HCT116 (cell line): Measurements from ENCODE around the gene FHIT. TPM values are rescaled to one million over a fixed set of nuclear protein-coding genes. Genes with fewer than 3 reads are reported as not detected.

ENCODE experiments used
- ATAC-seq: fragments of 200-7000 bp; cut with Tn5 transposase; 2 replicates; pipeline ENCODE4 v1.9.1; 2020; ENCODE audit warnings: mild to moderate bottlenecking, moderate library complexity
- BruUV-seq: library from RNA; stranded (reverse); fragments of 400-500 nt; replicated peaks from 2 replicates; lab custom pipeline; 2021; lab: Mats Ljungman, UMichigan
- CTCF ChIA-PET: fragments of 300-600 bp; sonication (Branson Sonifier 250); formaldehyde crosslinking; loops from one replicate; lab custom pipeline; 2021; ENCODE audit warnings: antibody characterized with exemption; lab: Charles Lee
- POLR2A ChIA-PET: fragments of 300-600, 350-600 bp; sonication (Branson Sonifier 250); formaldehyde crosslinking; loops from one replicate; lab custom pipeline; 2021; ENCODE audit warnings: antibody characterized with exemption; lab: Charles Lee
- RAD21 ChIA-PET, 2 experiments: fragments of 300-600 bp; sonication (Branson Sonifier 250); formaldehyde crosslinking; loops; one replicate each; lab custom pipeline; 2023; ENCODE audit warnings: low total read pairs in 2 of 2; ENCODE audit not compliant: uncharacterized antibody in 2 of 2, unreplicated experiment in 2 of 2, low non-redundant PET in 1 of 2; lab: Charles Lee
- DNase-seq: peaks from one replicate; pipeline ENCODE4 v3.0.0-alpha.2; 2010; ENCODE audit warnings: low read depth, low spot score
- H2AFZ ChIP-seq: fragments of 200-600 bp; shearing (Covaris generic), sonication (generic); 2 replicates; pipeline ENCODE4 v1.6.1; 2017; ENCODE audit warnings: low read depth, mixed run types, mixed read lengths, antibody characterized with exemption, low read length; ENCODE audit not compliant: poor library complexity, severe bottlenecking
- H3K27ac ChIP-seq: 2 replicates; pipeline ENCODE4 v1.5.1; 2012; ENCODE audit warnings: low read depth, low read length
- H3K27me3 ChIP-seq: fragments of 200-600 bp; sonication (generic); 2 replicates; pipeline ENCODE4 v1.6.1; 2016; ENCODE audit warnings: mixed run types, low read length, mixed read lengths; ENCODE audit not compliant: insufficient read depth
- H3K36me3 ChIP-seq, 2 experiments: fragments of 200-500 bp in 1 of 2; fragments of 200-600 bp in 1 of 2; sonication (Bioruptor generic) in 1 of 2; sonication (generic) in 1 of 2; 2 replicates each; pipeline versions ENCODE4 v1.5.1 to v1.6.1; 2014 to 2016; ENCODE audit warnings: low read length in 2 of 2, inconsistent platforms in 1 of 2, mixed read lengths in 1 of 2, mixed run types in 1 of 2; ENCODE audit not compliant: insufficient read depth in 2 of 2, control insufficient read depth in 1 of 2
- H3K4me1 ChIP-seq, 2 experiments: fragments of 200-600 bp in 1 of 2; sonication (generic) in 1 of 2; 2 replicates each; pipeline versions ENCODE4 v1.5.1 to v1.6.1; 2012 to 2017; ENCODE audit warnings: low read length in 2 of 2, inconsistent platforms in 1 of 2, mild to moderate bottlenecking in 1 of 2, mixed read lengths in 1 of 2, mixed run types in 1 of 2, moderate library complexity in 1 of 2; ENCODE audit not compliant: insufficient read depth in 2 of 2, control insufficient read depth in 1 of 2
- H3K4me2 ChIP-seq: fragments of 200-600 bp; sonication (generic); 2 replicates; pipeline ENCODE4 v1.6.1; 2017; ENCODE audit warnings: mixed run types, low read length, mixed read lengths
- H3K4me3 ChIP-seq, 2 experiments: fragments of 200-600 bp in 1 of 2; sonication (generic) in 1 of 2; replicated peaks in 1 of 2; 2 replicates each; pipeline ENCODE4 v1.5.1; 2011 to 2016; ENCODE audit warnings: low read length in 2 of 2, control low read depth in 1 of 2, low read depth in 1 of 2, mild to moderate bottlenecking in 1 of 2, mixed read lengths in 1 of 2, mixed run types in 1 of 2
- H3K79me2 ChIP-seq: fragments of 200-600 bp; sonication (generic); 2 replicates; pipeline ENCODE4 v1.6.1; 2017; ENCODE audit warnings: mild to moderate bottlenecking, mixed run types, low read length, moderate library complexity, mixed read lengths; ENCODE audit not compliant: insufficient read depth
- H3K9ac ChIP-seq: fragments of 200-600 bp; sonication (generic); 2 replicates; pipeline ENCODE4 v1.6.1; 2016; ENCODE audit warnings: low read length, mixed read lengths
- H3K9me2 ChIP-seq: fragments of 200-600 bp; sonication (generic), shearing (Covaris generic); 2 replicates; pipeline ENCODE4 v1.6.1; 2017; ENCODE audit warnings: mixed run types, mild to moderate bottlenecking, moderate library complexity; ENCODE audit not compliant: insufficient read depth
- H3K9me3 ChIP-seq, 2 experiments: fragments of 200-500 bp in 1 of 2; fragments of 200-600 bp in 1 of 2; sonication (Bioruptor generic) in 1 of 2; sonication (generic) in 1 of 2; 2 replicates each; pipeline ENCODE4 v1.6.1; 2014 to 2017; ENCODE audit warnings: low read length in 2 of 2, mixed read lengths in 2 of 2, inconsistent platforms in 1 of 2, low read depth in 1 of 2, mild to moderate bottlenecking in 1 of 2, mixed run types in 1 of 2, moderate library complexity in 1 of 2; ENCODE audit not compliant: control insufficient read depth in 1 of 2, insufficient read depth in 1 of 2
- H4K20me1 ChIP-seq: fragments of 200-600 bp; sonication (generic), shearing (Covaris generic); 2 replicates; pipeline ENCODE4 v1.6.1; 2017; ENCODE audit warnings: mixed run types, mild to moderate bottlenecking, moderate library complexity; ENCODE audit not compliant: insufficient read depth
- CBX3 ChIP-seq: IDR thresholded peaks from 2 replicates; pipeline ENCODE4 v1.6.1; 2012; ENCODE audit warnings: low read depth
- POLR2A ChIP-seq: IDR thresholded peaks from 2 replicates; pipeline ENCODE4 v1.7.0; 2011; ENCODE audit warnings: borderline replicate concordance; ENCODE audit not compliant: insufficient read depth, insufficient read length; ENCODE audit errors: extremely low read depth
- RAD21 ChIP-seq: IDR thresholded peaks from 2 replicates; pipeline ENCODE4 v1.6.1; 2012; ENCODE audit warnings: low read depth, mild to moderate bottlenecking
- SIN3A ChIP-seq: IDR thresholded peaks from 2 replicates; pipeline ENCODE4 v1.6.1; 2012; ENCODE audit warnings: low read depth
- ZNF274 ChIP-seq: fragments of 200-500 bp; sonication (Bioruptor generic); IDR thresholded peaks from 2 replicates; pipeline ENCODE4 v1.6.1; 2014; ENCODE audit warnings: mild to moderate bottlenecking, low read depth, low read length, inconsistent platforms
- intact Hi-C: fragments of 100-400 bp; cut with micrococcal nuclease; formaldehyde crosslinking; loops from 2 replicates; pipeline ENCODE4 v1.10.0; 2022
- total RNA-seq: library from RNA; stranded (reverse); gene quantifications from one replicate; pipeline ENCODE4 v1.2.1, GENCODE V29; 2021; ENCODE audit not compliant: unreplicated experiment
- TF ChIP-seq, protein P1 (sequence below): IDR thresholded peaks from 2 replicates; pipeline ENCODE4 v1.6.1; 2012
- TF ChIP-seq, protein P2 (sequence below): IDR thresholded peaks from 2 replicates; pipeline ENCODE4 v1.6.1; 2012
- TF ChIP-seq, protein P3 (sequence below), 3 experiments: fragments of 200-600 bp in 1 of 3; sonication (generic) in 1 of 3; IDR thresholded peaks in 2 of 3; conservative IDR thresholded peaks in 1 of 3; 2 replicates each; pipeline ENCODE4 v1.5.1; 2012 to 2017; ENCODE audit warnings: low read depth in 2 of 3, low read length in 2 of 3, antibody characterized with exemption in 1 of 3, borderline replicate concordance in 1 of 3, control low read depth in 1 of 3, mild to moderate bottlenecking in 1 of 3, mixed read lengths in 1 of 3, mixed run types in 1 of 3, moderate library complexity in 1 of 3; ENCODE audit not compliant: insufficient read depth in 1 of 3

The FHIT gene
- total RNA-seq, 1 experiment from 2014 or later: 20.1 TPM

DNA sequence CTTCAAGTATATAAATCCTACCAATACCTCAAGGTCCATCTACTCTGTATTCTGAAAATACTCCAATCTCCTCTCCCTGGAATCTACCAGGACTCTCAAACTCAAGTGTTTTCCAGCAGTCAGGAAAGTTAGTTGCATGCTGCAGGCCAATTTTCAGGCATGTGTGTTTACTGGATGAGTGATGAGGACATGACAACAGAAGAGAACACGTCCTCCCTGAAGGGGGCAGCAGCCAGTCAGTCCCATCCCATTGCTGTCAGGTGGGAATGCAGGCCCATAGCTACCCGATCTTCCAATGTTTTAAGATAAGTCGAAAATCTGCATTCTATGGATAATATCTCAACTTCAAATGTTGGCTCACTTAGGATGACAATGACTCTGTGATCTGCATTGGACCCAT is 496.2 kb downstream of the FHIT start:
- ChIA-PET RAD21 (interaction anchor here in 1 of 2 experiments (1.1 kb wide), 1 partner anchor 540 kb away, joined by 3 read pairs; no protein-coding TSS in a partner anchor), CTCF (interaction anchor here (0.7 to 1.5 kb wide), 4 partner anchors 194 to 775 kb away, joined by 3 to 6 read pairs (median 4); no protein-coding TSS in a partner anchor), POLR2A (no interaction called here)
- H3K4me1 ChIP-seq: no peaks in the 10 kb centered on the region
- H3K9me2 ChIP-seq: no peaks in the 10 kb centered on the region
- no TSS peak for BruUV-seq
- H3K79me2 ChIP-seq: no peaks in the 10 kb centered on the region
- no peaks in the 10 kb centered on the region for H3K27me3 ChIP-seq
- ATAC-seq (peak; percentile 73), DNase-seq (no peak)
- no peaks in the 10 kb centered on the region for H3K36me3 ChIP-seq
- no peak overlapping the region for H2AFZ ChIP-seq
- H3K4me3 ChIP-seq: no peak overlapping the region
- intact Hi-C loops: loop anchor here (2.0 kb wide), 1 partner anchor 618 kb away; no protein-coding TSS in a partner anchor
- no peak for TF ChIP-seq SIN3A
- TF ChIP-seq, protein P1, sequence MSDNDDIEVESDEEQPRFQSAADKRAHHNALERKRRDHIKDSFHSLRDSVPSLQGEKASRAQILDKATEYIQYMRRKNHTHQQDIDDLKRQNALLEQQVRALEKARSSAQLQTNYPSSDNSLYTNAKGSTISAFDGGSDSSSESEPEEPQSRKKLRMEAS: no peak
- TF ChIP-seq ZNF274: no peak
- no peak for TF ChIP-seq CBX3
- TF ChIP-seq, protein P2, sequence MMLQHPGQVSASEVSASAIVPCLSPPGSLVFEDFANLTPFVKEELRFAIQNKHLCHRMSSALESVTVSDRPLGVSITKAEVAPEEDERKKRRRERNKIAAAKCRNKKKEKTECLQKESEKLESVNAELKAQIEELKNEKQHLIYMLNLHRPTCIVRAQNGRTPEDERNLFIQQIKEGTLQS: no peak
- TF ChIP-seq RAD21: peak; percentile 55
- TF ChIP-seq, protein P3, sequence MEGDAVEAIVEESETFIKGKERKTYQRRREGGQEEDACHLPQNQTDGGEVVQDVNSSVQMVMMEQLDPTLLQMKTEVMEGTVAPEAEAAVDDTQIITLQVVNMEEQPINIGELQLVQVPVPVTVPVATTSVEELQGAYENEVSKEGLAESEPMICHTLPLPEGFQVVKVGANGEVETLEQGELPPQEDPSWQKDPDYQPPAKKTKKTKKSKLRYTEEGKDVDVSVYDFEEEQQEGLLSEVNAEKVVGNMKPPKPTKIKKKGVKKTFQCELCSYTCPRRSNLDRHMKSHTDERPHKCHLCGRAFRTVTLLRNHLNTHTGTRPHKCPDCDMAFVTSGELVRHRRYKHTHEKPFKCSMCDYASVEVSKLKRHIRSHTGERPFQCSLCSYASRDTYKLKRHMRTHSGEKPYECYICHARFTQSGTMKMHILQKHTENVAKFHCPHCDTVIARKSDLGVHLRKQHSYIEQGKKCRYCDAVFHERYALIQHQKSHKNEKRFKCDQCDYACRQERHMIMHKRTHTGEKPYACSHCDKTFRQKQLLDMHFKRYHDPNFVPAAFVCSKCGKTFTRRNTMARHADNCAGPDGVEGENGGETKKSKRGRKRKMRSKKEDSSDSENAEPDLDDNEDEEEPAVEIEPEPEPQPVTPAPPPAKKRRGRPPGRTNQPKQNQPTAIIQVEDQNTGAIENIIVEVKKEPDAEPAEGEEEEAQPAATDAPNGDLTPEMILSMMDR (IDR thresholded peaks at IDR 0.05 in 2 of 3, conservative IDR thresholded peaks at IDR 0.05 in 1 of 3; ENCODE audit: borderline replicate concordance in 1 of 3, insufficient read depth in 1 of 3, low read depth in 2 of 3, low read length in 2 of 3): peak; percentile 7 to 53 (median 44); a peak in 4 of 6 replicates
- no peak for TF ChIP-seq POLR2A
- H3K9ac ChIP-seq: no peak overlapping the region
- H4K20me1 ChIP-seq: no peaks in the 10 kb centered on the region
- H3K27ac ChIP-seq: no peak overlapping the region
- H3K4me2 ChIP-seq: no peak overlapping the region
- no peaks in the 10 kb centered on the region for H3K9me3 ChIP-seq
